HEK293T (cell line): ENCODE data around the gene RPTOR.

Experiments used
- CTCF ChIA-PET: fragments of 350-600 bp; formaldehyde crosslinking; extraction: SDS; loops from one replicate; lab custom pipeline; 2021; ENCODE audit warnings: antibody characterized with exemption, inconsistent platforms; lab: Yijun Ruan, JAX
- POLR2A ChIA-PET: fragments of 350-600 bp; formaldehyde crosslinking; extraction: SDS; loops from one replicate; lab custom pipeline; 2020; ENCODE audit warnings: antibody characterized with exemption, inconsistent platforms; lab: Yijun Ruan, JAX
- DNase-seq: peaks from one replicate; pipeline ENCODE4 v3.0.0; 2012; ENCODE audit warnings: mixed read lengths; ENCODE audit errors: extremely low spot score
- ARNT ChIP-seq: fragments of 450-650 bp; IDR thresholded peaks from 2 replicates; pipeline ENCODE4 v1.6.1; 2017; ENCODE audit warnings: mild to moderate bottlenecking
- BHLHE40 ChIP-seq: fragments of 450-650 bp; IDR thresholded peaks from 2 replicates; pipeline ENCODE4 v1.6.1; 2016; ENCODE audit warnings: mild to moderate bottlenecking, moderate library complexity, borderline replicate concordance
- CTBP1 ChIP-seq: fragments of 450-650 bp; IDR thresholded peaks from 2 replicates; pipeline ENCODE4 v1.6.1; 2016; ENCODE audit warnings: borderline replicate concordance
- ELF4 ChIP-seq: fragments of 450-650 bp; IDR thresholded peaks from 2 replicates; pipeline ENCODE4 v1.6.1; 2017; ENCODE audit warnings: antibody characterized with exemption
- FOXA1 ChIP-seq: fragments of 450-650 bp; IDR thresholded peaks from 2 replicates; pipeline ENCODE4 v1.6.1; 2016; ENCODE audit warnings: mild to moderate bottlenecking
- FOXK2 ChIP-seq: fragments of 450-650 bp; IDR thresholded peaks from 2 replicates; pipeline ENCODE4 v1.6.1; 2016; ENCODE audit warnings: mild to moderate bottlenecking
- FOXM1 ChIP-seq: fragments of 450-650 bp; IDR thresholded peaks from 2 replicates; pipeline ENCODE4 v1.6.1; 2017; ENCODE audit warnings: mild to moderate bottlenecking, borderline replicate concordance
- HDGF ChIP-seq: fragments of 450-650 bp; IDR thresholded peaks from 2 replicates; pipeline ENCODE4 v1.6.1; 2017; ENCODE audit warnings: antibody characterized with exemption, borderline replicate concordance
- L3MBTL2 ChIP-seq: fragments of 450-650 bp; conservative IDR thresholded peaks from 2 replicates; pipeline ENCODE4 v1.6.1; 2016; ENCODE audit warnings: mild to moderate bottlenecking
- LEF1 ChIP-seq: fragments of 450-650 bp; IDR thresholded peaks from 2 replicates; pipeline ENCODE4 v1.6.1; 2017; ENCODE audit warnings: mild to moderate bottlenecking, borderline replicate concordance
- NFRKB ChIP-seq: fragments of 450-650 bp; IDR thresholded peaks from 2 replicates; pipeline ENCODE4 v1.6.1; 2016; ENCODE audit warnings: mild to moderate bottlenecking, moderate library complexity
- SP1 ChIP-seq: fragments of 450-650 bp; IDR thresholded peaks from 2 replicates; pipeline ENCODE4 v1.6.1; 2017
- SUZ12 ChIP-seq: fragments of 450-650 bp; IDR thresholded peaks from 2 replicates; pipeline ENCODE4 v1.6.1; 2016; ENCODE audit warnings: mild to moderate bottlenecking
- TARDBP ChIP-seq: fragments of 450-650 bp; IDR thresholded peaks from 2 replicates; pipeline ENCODE4 v1.6.1; 2016
- ZNF384 ChIP-seq: fragments of 450-650 bp; IDR thresholded peaks from 2 replicates; pipeline ENCODE4 v1.6.1; 2016
- TF ChIP-seq, protein P1 (sequence below): fragments of 450-650 bp; IDR thresholded peaks from 2 replicates; pipeline ENCODE4 v1.6.1; 2016

Gene RPTOR

GRCh38 chr17:80998118-80998747 is 453.6 kb downstream of the RPTOR start:
- ChIA-PET POLR2A (no interaction called here), CTCF (no interaction called here)
- DNase-seq, result no peak
- no peak for TF ChIP-seq NFRKB
- no peak for TF ChIP-seq HDGF
- no peak for TF ChIP-seq LEF1
- no peak for TF ChIP-seq FOXA1
- TF ChIP-seq CTBP1, result no peak
- TF ChIP-seq SP1, result no peak
- no peak for TF ChIP-seq FOXM1
- no peak for TF ChIP-seq ARNT
- no peak for TF ChIP-seq BHLHE40
- TF ChIP-seq L3MBTL2, result no peak
- no peak for TF ChIP-seq TARDBP
- no peak for TF ChIP-seq ZNF384
- TF ChIP-seq, protein P1, sequence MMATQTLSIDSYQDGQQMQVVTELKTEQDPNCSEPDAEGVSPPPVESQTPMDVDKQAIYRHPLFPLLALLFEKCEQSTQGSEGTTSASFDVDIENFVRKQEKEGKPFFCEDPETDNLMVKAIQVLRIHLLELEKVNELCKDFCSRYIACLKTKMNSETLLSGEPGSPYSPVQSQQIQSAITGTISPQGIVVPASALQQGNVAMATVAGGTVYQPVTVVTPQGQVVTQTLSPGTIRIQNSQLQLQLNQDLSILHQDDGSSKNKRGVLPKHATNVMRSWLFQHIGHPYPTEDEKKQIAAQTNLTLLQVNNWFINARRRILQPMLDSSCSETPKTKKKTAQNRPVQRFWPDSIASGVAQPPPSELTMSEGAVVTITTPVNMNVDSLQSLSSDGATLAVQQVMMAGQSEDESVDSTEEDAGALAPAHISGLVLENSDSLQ, result no peak
- no peak for TF ChIP-seq ELF4

DNA sequence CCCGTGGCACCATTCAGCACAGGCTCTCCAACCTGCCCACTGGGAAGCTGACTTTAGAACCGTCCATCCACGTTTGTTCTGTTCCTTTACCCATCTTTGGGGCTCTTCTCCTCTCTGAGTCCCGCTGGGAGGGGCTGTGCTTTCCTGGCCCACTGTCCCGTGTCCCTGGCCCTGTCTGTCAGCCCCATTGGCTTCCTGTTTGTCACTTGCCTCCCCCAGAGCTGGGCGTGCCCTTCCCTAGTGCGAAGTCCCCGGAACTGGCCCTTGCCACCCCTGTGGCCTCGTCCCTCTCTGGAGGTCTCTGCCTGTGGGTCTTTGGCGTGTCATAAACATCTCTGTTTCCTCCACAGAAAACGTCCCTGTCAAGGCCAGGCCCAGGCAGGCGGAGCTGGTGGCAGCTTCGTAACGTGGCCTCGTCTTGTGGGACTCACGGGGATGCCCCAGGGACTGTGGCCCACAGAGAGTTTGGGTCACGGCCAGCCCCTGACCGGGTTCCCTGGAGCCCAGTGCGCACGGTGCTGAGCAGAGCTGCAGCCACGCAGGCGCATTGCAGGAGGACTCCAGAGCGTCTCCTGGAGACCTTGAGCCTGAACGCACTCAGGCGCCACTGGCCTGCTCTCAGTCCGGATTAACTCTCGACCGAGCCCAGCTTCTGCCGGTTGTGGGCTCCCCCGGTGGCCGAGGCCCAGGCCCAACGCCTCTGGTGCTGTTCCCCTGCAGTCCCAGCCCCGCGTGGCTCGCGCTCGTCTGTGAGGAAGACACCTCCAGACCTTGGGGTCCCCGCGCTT is 454.3 kb downstream of the RPTOR start:
- ChIA-PET CTCF (no interaction called here), POLR2A (no interaction called here)
- DNase-seq, result no peak
- no peak for TF ChIP-seq ZNF384
- no peak for TF ChIP-seq SUZ12
- TF ChIP-seq FOXM1, result no peak
- TF ChIP-seq BHLHE40, result no peak
- no peak for TF ChIP-seq TARDBP

DNA sequence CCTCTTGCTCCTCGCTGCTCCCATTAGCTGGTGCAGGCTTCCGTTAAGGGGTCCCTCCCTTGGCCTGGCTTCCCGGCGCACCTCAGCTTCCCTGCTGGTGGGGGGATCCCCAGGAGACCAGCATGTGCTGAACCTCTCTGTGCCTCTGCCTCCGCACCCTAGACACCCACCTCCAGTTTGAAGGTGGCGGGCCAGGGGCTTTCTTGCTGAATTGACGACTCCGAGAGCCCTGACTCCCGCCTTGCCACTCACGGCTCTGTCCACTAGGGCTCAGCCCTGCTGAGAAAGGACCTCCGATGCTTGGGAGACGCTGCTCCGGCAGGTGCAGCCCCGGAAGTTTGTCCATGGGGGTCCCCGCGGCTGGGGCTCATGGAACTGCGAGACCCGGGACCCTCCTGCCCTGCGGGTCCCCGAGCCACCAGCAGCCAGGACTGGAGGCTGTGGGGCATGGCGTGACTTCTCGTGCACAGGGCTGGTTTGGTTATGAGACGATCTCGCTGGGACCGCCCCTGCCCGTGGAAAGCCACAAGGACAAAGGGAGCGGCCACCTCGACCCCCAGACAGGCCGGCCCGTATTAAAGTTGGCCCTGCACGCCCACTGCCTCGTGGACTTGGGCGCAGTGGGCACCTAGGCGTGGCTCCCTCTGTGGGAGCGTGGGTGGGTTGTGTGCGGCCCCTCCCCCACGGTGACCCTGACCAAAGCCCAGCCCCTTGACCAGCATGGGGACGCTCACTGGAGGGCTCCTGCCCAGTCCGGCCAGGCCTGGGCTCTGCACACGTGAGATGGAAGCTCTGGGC is 455.1 kb downstream of the RPTOR start:
- no peak for DNase-seq
- POLR2A ChIA-PET, result no interaction called here
- CTCF ChIA-PET, result no interaction called here
- TF ChIP-seq TARDBP, result no peak
- TF ChIP-seq ARNT, result no peak
- TF ChIP-seq HDGF, result no peak
- TF ChIP-seq ZNF384, result no peak
- TF ChIP-seq L3MBTL2, result no peak
- TF ChIP-seq FOXM1, result no peak
- TF ChIP-seq, protein P1, result no peak
- TF ChIP-seq LEF1, result no peak
- TF ChIP-seq CTBP1, result no peak
- TF ChIP-seq FOXK2, result no peak
- no peak for TF ChIP-seq ELF4
- no peak for TF ChIP-seq SP1

DNA sequence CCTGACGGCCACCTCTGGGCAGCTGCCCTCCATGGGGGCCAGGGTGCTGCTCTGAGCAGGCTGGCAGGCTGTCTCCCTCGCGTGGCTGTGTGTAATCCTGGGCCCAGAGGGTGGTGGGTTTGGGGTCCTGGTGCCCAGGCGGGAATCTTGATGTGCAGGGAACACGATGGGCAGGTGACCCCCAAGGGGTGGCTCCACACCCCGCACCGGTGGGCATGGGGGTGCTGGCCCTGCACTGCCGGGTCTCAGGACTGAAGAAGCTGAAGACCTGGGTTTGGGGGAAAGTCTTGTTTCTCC is 455.6 kb downstream of the RPTOR start:
- TF ChIP-seq LEF1 (no peak), TARDBP (no peak), CTBP1 (no peak), FOXM1 (no peak), L3MBTL2 (no peak), SP1 (no peak), HDGF (no peak), BHLHE40 (no peak), FOXA1 (no peak), ARNT (no peak), FOXK2 (no peak)
- TF ChIP-seq, protein P1, result no peak
- CTCF ChIA-PET, result no interaction called here
- no peak for DNase-seq
- POLR2A ChIA-PET, result interaction anchor here (0.8 kb wide), 1 partner anchor 9 kb away, joined by 3 read pairs; the partner anchor contains the start of gene CHMP6

GRCh38 chr17:81000631-81001357 is 456.2 kb downstream of the RPTOR start:
- ChIA-PET POLR2A (interaction anchor here (0.8 kb wide), 1 partner anchor 9 kb away, joined by 3 read pairs; the partner anchor contains the start of gene CHMP6), CTCF (no interaction called here)
- no peak for DNase-seq
- no peak for TF ChIP-seq HDGF

GRCh38 chr17:81002013-81002384 is 457.4 kb downstream of the RPTOR start:
- TF ChIP-seq ARNT (no peak), LEF1 (no peak), NFRKB (no peak), FOXA1 (no peak), HDGF (no peak), SP1 (no peak), SUZ12 (no peak), ZNF384 (no peak), TARDBP (no peak), BHLHE40 (no peak), L3MBTL2 (no peak)
- TF ChIP-seq, protein P1, result no peak
- CTCF ChIA-PET, result interaction anchor here (0.6 kb wide), 1 partner anchor 95 kb away, joined by 3 read pairs; no protein-coding TSS in a partner anchor
- no peak for DNase-seq
- POLR2A ChIA-PET, result interaction anchor here (1.3 kb wide), 1 partner anchor 11 kb away, joined by 4 read pairs; the partner anchor contains the start of gene CHMP6
